GM23338 (cell line): Measurements from ENCODE around the gene VDR. TPM values are rescaled to one million over a fixed set of nuclear protein-coding genes. Genes with fewer than 3 reads are reported as not detected.

ENCODE experiments used
- ATAC-seq: fragments of 200-7000 bp; cut with Tn5 transposase; 3 replicates; pipeline ENCODE4 v1.9.1; 2020
- DNase-seq: peaks from one replicate; pipeline ENCODE4 v3.0.0-alpha.2; 2015; ENCODE audit warnings: low spot score
- H2AFZ ChIP-seq: fragments of 200-600 bp; sonication (generic); 2 replicates; pipeline ENCODE4 v1.8.0; 2016; ENCODE audit warnings: antibody characterized with exemption, mild to moderate bottlenecking, moderate library complexity
- H3F3A ChIP-seq: fragments of 200-600 bp; sonication (generic); replicated peaks from 2 replicates; pipeline ENCODE4 v1.8.0; 2017; ENCODE audit warnings: antibody characterized with exemption, mixed run types, low read depth
- H3K27ac ChIP-seq: fragments of 200-600 bp; sonication (generic); 2 replicates; pipeline ENCODE4 v1.6.1; 2016; ENCODE audit warnings: low read depth
- H3K27me3 ChIP-seq: fragments of 200-600 bp; sonication (generic); 2 replicates; pipeline ENCODE4 v1.8.0; 2016; ENCODE audit warnings: mild to moderate bottlenecking, mixed run types, moderate library complexity; ENCODE audit not compliant: insufficient read depth
- H3K36me3 ChIP-seq: fragments of 200-600 bp; sonication (generic); 2 replicates; pipeline ENCODE4 v1.8.0; 2016; ENCODE audit warnings: mild to moderate bottlenecking; ENCODE audit not compliant: insufficient read depth
- H3K4me1 ChIP-seq: fragments of 200-600 bp; sonication (generic); 2 replicates; pipeline ENCODE4 v1.8.0; 2016; ENCODE audit warnings: mild to moderate bottlenecking, moderate library complexity; ENCODE audit not compliant: insufficient read depth
- H3K4me2 ChIP-seq: fragments of 200-600 bp; sonication (generic); 2 replicates; pipeline ENCODE4 v1.7.1; 2017; ENCODE audit warnings: mixed run types
- H3K4me3 ChIP-seq: fragments of 200-600 bp; sonication (generic); 2 replicates; pipeline ENCODE4 v1.6.1; 2016; ENCODE audit warnings: mixed run types
- H3K79me2 ChIP-seq: fragments of 200-600 bp; sonication (generic); replicated peaks from 2 replicates; pipeline ENCODE4 v1.8.0; 2017; ENCODE audit warnings: mild to moderate bottlenecking; ENCODE audit not compliant: insufficient read depth
- H3K9me2 ChIP-seq: fragments of 200-600 bp; sonication (generic); 2 replicates; pipeline ENCODE4 v1.8.0; 2017; ENCODE audit not compliant: insufficient read depth
- H4K20me1 ChIP-seq: fragments of 200-600 bp; sonication (generic); replicated peaks from 2 replicates; pipeline ENCODE4 v1.8.0; 2017; ENCODE audit warnings: mild to moderate bottlenecking; ENCODE audit not compliant: insufficient read depth
- H3K27ac Mint-ChIP-seq: 2 replicates; pipeline ENCODE4 v1.8.0; 2020; ENCODE audit warnings: inconsistent platforms, mild to moderate bottlenecking, moderate library complexity, mixed read lengths
- H3K27me3 Mint-ChIP-seq: 3 replicates; pipeline ENCODE4 v1.8.0; 2022; ENCODE audit warnings: low read depth, mild to moderate bottlenecking, moderate library complexity, mixed read lengths, inconsistent platforms; ENCODE audit not compliant: insufficient read depth, poor library complexity
- H3K36me3 Mint-ChIP-seq: 3 replicates; pipeline ENCODE4 v1.8.0; 2021; ENCODE audit warnings: low read depth, mild to moderate bottlenecking, inconsistent platforms, moderate library complexity, mixed read lengths
- H3K4me1 Mint-ChIP-seq: 3 replicates; pipeline ENCODE4 v1.8.0; 2020; ENCODE audit warnings: mild to moderate bottlenecking, inconsistent platforms, mixed read lengths
- H3K4me3 Mint-ChIP-seq: 3 replicates; pipeline ENCODE4 v1.8.0; 2021; ENCODE audit warnings: moderate library complexity, mild to moderate bottlenecking, inconsistent platforms, mixed read lengths
- H3K9me3 Mint-ChIP-seq: 3 replicates; pipeline ENCODE4 v1.8.0; 2020; ENCODE audit warnings: moderate library complexity, mild to moderate bottlenecking, inconsistent platforms, mixed read lengths
- CREB1 ChIP-seq: fragments of 250-450 bp; sonication (Bioruptor Pico); IDR thresholded peaks from 2 replicates; pipeline ENCODE4 v1.5.0; 2020; ENCODE audit warnings: low read depth, mild to moderate bottlenecking, moderate library complexity
- POLR2AphosphoS5 ChIP-seq: IDR thresholded peaks from 2 replicates; pipeline ENCODE4 v1.6.1; 2016; ENCODE audit warnings: antibody characterized with exemption, low read depth
- REST ChIP-seq: IDR thresholded peaks from one replicate; pipeline ENCODE4 v1.6.1; 2018; ENCODE audit warnings: antibody characterized with exemption; ENCODE audit not compliant: unreplicated experiment
- polyA plus RNA-seq: library from polyadenylated mRNA; unstranded; fragments of >200 nt; fragmentation: Nextera tagmentation; extraction: Ambion mirVana; gene quantifications from 2 replicates; pipeline ENCODE4 v1.2.1, GENCODE V29; 2016
- total RNA-seq: library from RNA; depleted of rRNA; stranded (reverse); fragments of >200 nt; shearing (Covaris generic); gene quantifications from 2 replicates; pipeline ENCODE4 v1.2.3, GENCODE V29; 2014; rRNA removed

VDR gene
- total and polyA plus RNA-seq, 2 experiments from 2014 or later = 0.37 to 1.4 TPM

GRCh38 chr12:47791874-47792273, 112.9 kb downstream of the VDR start:
- Histone ChIP-seq H3K4me1 (no peaks in the 10 kb centered on the region), H4K20me1 (peaks cover 6% of the 10 kb centered on the region; the same call in 1 of the 2 replicates), H3K27ac (no peak overlapping the region), H3F3A (no peaks in the 10 kb centered on the region), H3K27me3 (no peaks in the 10 kb centered on the region), H3K9me2 (no peaks in the 10 kb centered on the region), H2AFZ (no peak overlapping the region), H3K36me3 (peaks cover 22% of the 10 kb centered on the region), H3K4me3 (no peak overlapping the region), H3K79me2 (no peaks in the 10 kb centered on the region), H3K4me2 (no peak overlapping the region)
- no peak overlapping the region for H3K4me3 Mint-ChIP-seq
- H3K9me3 Mint-ChIP-seq = no peaks in the 10 kb centered on the region; the same call in 2 of the 3 replicates
- peaks cover 69% of the 10 kb centered on the region for H3K36me3 Mint-ChIP-seq
- no peak for TF ChIP-seq CREB1 (CRISPR knock-in tag)
- no peak for TF ChIP-seq REST
- no peak for TF ChIP-seq POLR2AphosphoS5
- DNase-seq (no peak), ATAC-seq (no peak)
- H3K27ac Mint-ChIP-seq = no peak overlapping the region
- H3K4me1 Mint-ChIP-seq = no peaks in the 10 kb centered on the region; the same call in 2 of the 3 replicates
- H3K27me3 Mint-ChIP-seq = peaks cover 10% of the 10 kb centered on the region

Other genes with a start within 250 kb of the VDR start
- gene RPAP3, start 199.0 kb downstream of the VDR start, total RNA-seq = 29.0 and 31.4 TPM in 2 replicates
- 62.4 and 69.9 TPM in 2 replicates for gene RPAP3, start 199.0 kb downstream of the VDR start, polyA plus RNA-seq
- gene ENDOU, start 179.5 kb downstream of the VDR start, total RNA-seq = not detected in 2 replicates
- gene ENDOU, start 179.5 kb downstream of the VDR start, polyA plus RNA-seq = not detected in 2 replicates
- 10.4 and 11.8 TPM in 2 replicates for gene RAPGEF3, start 146.1 kb downstream of the VDR start, total RNA-seq
- gene RAPGEF3, start 146.1 kb downstream of the VDR start, polyA plus RNA-seq = 2.3 and 3.0 TPM in 2 replicates
- 9.0 and 16.8 TPM in 2 replicates for gene SLC48A1, start 131.8 kb downstream of the VDR start, total RNA-seq
- gene SLC48A1, start 131.8 kb downstream of the VDR start, polyA plus RNA-seq = 5.8 TPM in 2 replicates
- 55.1 and 60.1 TPM in 2 replicates for gene HDAC7, start 85.1 kb downstream of the VDR start, total RNA-seq
- 37.3 and 41.3 TPM in 2 replicates for gene HDAC7, start 85.1 kb downstream of the VDR start, polyA plus RNA-seq
- gene TMEM106C, start 58.6 kb upstream of the VDR start, total RNA-seq = 53.4 and 83.7 TPM in 2 replicates
- gene TMEM106C, start 58.6 kb upstream of the VDR start, polyA plus RNA-seq = 37.3 and 43.5 TPM in 2 replicates
- gene COL2A1, start 99.5 kb upstream of the VDR start, total RNA-seq = 24.6 and 31.8 TPM in 2 replicates
- 5.9 and 7.0 TPM in 2 replicates for gene COL2A1, start 99.5 kb upstream of the VDR start, polyA plus RNA-seq
- 23.7 and 27.7 TPM in 2 replicates for gene SENP1, start 201.1 kb upstream of the VDR start, total RNA-seq
- 7.6 and 8.6 TPM in 2 replicates for gene SENP1, start 201.1 kb upstream of the VDR start, polyA plus RNA-seq
- 78.6 and 82.5 TPM in 2 replicates for gene PFKM, start 214.4 kb upstream of the VDR start, total RNA-seq
- 47.2 and 52.4 TPM in 2 replicates for gene PFKM, start 214.4 kb upstream of the VDR start, polyA plus RNA-seq